Measurements from ENCODE around the gene NIPSNAP2.

Gene NIPSNAP2

GRCh38 chr7:56023500-56023899 is 59.1 kb downstream of the NIPSNAP2 start:
- Histone ChIP-seq H3K79me1 (replicated peaks; ENCODE audit: low read length, poor library complexity, severe bottlenecking) (peaks cover 9% of the 10 kb centered on the region), H2BK5ac (ENCODE audit: low read depth, low read length, poor library complexity, severe bottlenecking) (no peak overlapping the region), H3K36me3 (ENCODE audit: control insufficient read depth in 1 of 2, insufficient read depth in 2 of 2, low read depth in 1 of 2, low read length in 2 of 2) (peaks cover 19 to 30% of the 10 kb centered on the region in 2 experiments), H3K9me3 (ENCODE audit: control insufficient read depth, low read length) (no peaks in the 10 kb centered on the region), H2AFZ (ENCODE audit: low read depth, low read length) (no peak overlapping the region), H4K91ac (ENCODE audit: low read length) (no peak overlapping the region), H3K23ac (ENCODE audit: low read length in 2 of 2) (no peak overlapping the region), H3K4me2 (ENCODE audit: low read length, poor library complexity, severe bottlenecking) (no peak overlapping the region), H4K8ac (ENCODE audit: low read length) (no peak overlapping the region), H3K4me3 (ENCODE audit: insufficient read depth in 1 of 2, low read depth in 1 of 2, low read length in 2 of 2) (no peak overlapping the region), H3K4me1 (ENCODE audit: control insufficient read depth, insufficient read depth, low read depth, low read length) (no peaks in the 10 kb centered on the region), H2BK12ac (ENCODE audit: low read length in 2 of 2) (no peak overlapping the region), H3K14ac (ENCODE audit: low read length in 2 of 2) (no peak overlapping the region), H3K27me3 (ENCODE audit: control insufficient read depth in 1 of 2, insufficient read depth in 1 of 2, low read length in 2 of 2) (no peaks in the 10 kb centered on the region), H2AK5ac (ENCODE audit: low read length, severe bottlenecking) (no peak overlapping the region), H3K9ac (ENCODE audit: low read length) (no peak overlapping the region), H2BK120ac (ENCODE audit: low read depth, low read length) (no peak overlapping the region), H3K18ac (ENCODE audit: low read depth in 1 of 2, low read length in 2 of 2) (no peak overlapping the region), H3K4ac (ENCODE audit: low read depth in 1 of 2, low read length in 2 of 2) (no peak overlapping the region), H3K27ac (ENCODE audit: low read length, poor library complexity, severe bottlenecking) (no peak overlapping the region), H2BK15ac (ENCODE audit: low read depth, poor library complexity, severe bottlenecking) (no peak overlapping the region)
- no peak for DNase-seq

GRCh38 chr7:56026538-56026937 is 62.2 kb downstream of the NIPSNAP2 start:
- no peak overlapping the region for H3K4me3 ChIP-seq (ENCODE audit: insufficient read depth in 1 of 2, low read depth in 1 of 2, low read length in 2 of 2)
- no peak overlapping the region for H3K14ac ChIP-seq (ENCODE audit: low read length in 2 of 2)
- H3K79me1 ChIP-seq (replicated peaks; ENCODE audit: low read length, poor library complexity, severe bottlenecking): peaks cover 12% of the 10 kb centered on the region
- WGBS: 0% methylated on average over 1 of the region's 2 CpGs
- no peak overlapping the region for H3K4me2 ChIP-seq (ENCODE audit: low read length, poor library complexity, severe bottlenecking)
- no peak overlapping the region for H4K8ac ChIP-seq (ENCODE audit: low read length)
- peaks cover 13 to 32% of the 10 kb centered on the region in 2 experiments for H3K36me3 ChIP-seq (ENCODE audit: control insufficient read depth in 1 of 2, insufficient read depth in 2 of 2, low read depth in 1 of 2, low read length in 2 of 2)
- H3K9me3 ChIP-seq (ENCODE audit: control insufficient read depth, low read length): no peaks in the 10 kb centered on the region
- no peak overlapping the region for H2BK5ac ChIP-seq (ENCODE audit: low read depth, low read length, poor library complexity, severe bottlenecking)
- H4K91ac ChIP-seq (ENCODE audit: low read length): no peak overlapping the region
- H3K27ac ChIP-seq (ENCODE audit: low read length, poor library complexity, severe bottlenecking): no peak overlapping the region
- no peak overlapping the region for H2AFZ ChIP-seq (ENCODE audit: low read depth, low read length)
- no peak overlapping the region for H2BK120ac ChIP-seq (ENCODE audit: low read depth, low read length)
- DNase-seq: no peak
- H2BK12ac ChIP-seq (ENCODE audit: low read length in 2 of 2): no peak overlapping the region
- H3K4ac ChIP-seq (ENCODE audit: low read depth in 1 of 2, low read length in 2 of 2): no peak overlapping the region
- H3K23ac ChIP-seq (ENCODE audit: low read length in 2 of 2): no peak overlapping the region
- H3K27me3 ChIP-seq (ENCODE audit: control insufficient read depth in 1 of 2, insufficient read depth in 1 of 2, low read length in 2 of 2): no peaks in the 10 kb centered on the region
- no peak overlapping the region for H3K18ac ChIP-seq (ENCODE audit: low read depth in 1 of 2, low read length in 2 of 2)
- no peak overlapping the region for H2BK15ac ChIP-seq (ENCODE audit: low read depth, poor library complexity, severe bottlenecking)
- no peaks in the 10 kb centered on the region for H3K4me1 ChIP-seq (ENCODE audit: control insufficient read depth, insufficient read depth, low read depth, low read length)
- H2AK5ac ChIP-seq (ENCODE audit: low read length, severe bottlenecking): no peak overlapping the region
- no peak overlapping the region for H3K9ac ChIP-seq (ENCODE audit: low read length)

GRCh38 chr7:56028942-56029630 is 64.7 kb downstream of the NIPSNAP2 start:
- H2AK5ac ChIP-seq (ENCODE audit: low read length, severe bottlenecking): no peak overlapping the region
- H4K8ac ChIP-seq (ENCODE audit: low read length): no peak overlapping the region
- no peak overlapping the region for H3K4ac ChIP-seq (ENCODE audit: low read depth in 1 of 2, low read length in 2 of 2)
- H3K18ac ChIP-seq (ENCODE audit: low read depth in 1 of 2, low read length in 2 of 2): no peak overlapping the region
- H3K9ac ChIP-seq (ENCODE audit: low read length): no peak overlapping the region
- H2BK120ac ChIP-seq (ENCODE audit: low read depth, low read length): no peak overlapping the region
- H2AFZ ChIP-seq (ENCODE audit: low read depth, low read length): no peak overlapping the region
- H3K27ac ChIP-seq (ENCODE audit: low read length, poor library complexity, severe bottlenecking): no peak overlapping the region
- H2BK15ac ChIP-seq (ENCODE audit: low read depth, poor library complexity, severe bottlenecking): no peak overlapping the region
- H3K14ac ChIP-seq (ENCODE audit: low read length in 2 of 2): no peak overlapping the region
- H3K4me1 ChIP-seq (ENCODE audit: control insufficient read depth, insufficient read depth, low read depth, low read length): peaks cover 3% of the 10 kb centered on the region
- H3K79me1 ChIP-seq (replicated peaks; ENCODE audit: low read length, poor library complexity, severe bottlenecking): peaks cover 10% of the 10 kb centered on the region
- H3K9me3 ChIP-seq (ENCODE audit: control insufficient read depth, low read length): no peaks in the 10 kb centered on the region
- no peak overlapping the region for H2BK5ac ChIP-seq (ENCODE audit: low read depth, low read length, poor library complexity, severe bottlenecking)
- DNase-seq: peak; percentile 64
- H3K4me3 ChIP-seq (ENCODE audit: insufficient read depth in 1 of 2, low read depth in 1 of 2, low read length in 2 of 2): no peak overlapping the region
- no peaks in the 10 kb centered on the region for H3K27me3 ChIP-seq (ENCODE audit: control insufficient read depth in 1 of 2, insufficient read depth in 1 of 2, low read length in 2 of 2)
- 65% methylated on average over 7 of the region's 9 CpGs for WGBS
- no peak overlapping the region for H3K23ac ChIP-seq (ENCODE audit: low read length in 2 of 2)
- H4K91ac ChIP-seq (ENCODE audit: low read length): no peak overlapping the region
- H3K4me2 ChIP-seq (ENCODE audit: low read length, poor library complexity, severe bottlenecking): no peak overlapping the region
- no peak overlapping the region for H2BK12ac ChIP-seq (ENCODE audit: low read length in 2 of 2)
- peaks cover 10 to 38% of the 10 kb centered on the region in 2 experiments for H3K36me3 ChIP-seq (ENCODE audit: control insufficient read depth in 1 of 2, insufficient read depth in 2 of 2, low read depth in 1 of 2, low read length in 2 of 2)

- H3K36me3 ChIP-seq (ENCODE audit: control insufficient read depth in 1 of 2, insufficient read depth in 2 of 2, low read depth in 1 of 2, low read length in 2 of 2): peaks cover 10 to 38% of the 10 kb centered on the region in 2 experiments
- no peaks in the 10 kb centered on the region for H3K9me3 ChIP-seq (ENCODE audit: control insufficient read depth, low read length)
- H3K4me2 ChIP-seq (ENCODE audit: low read length, poor library complexity, severe bottlenecking): no peak overlapping the region
- no peak overlapping the region for H2AK5ac ChIP-seq (ENCODE audit: low read length, severe bottlenecking)
- H2BK120ac ChIP-seq (ENCODE audit: low read depth, low read length): no peak overlapping the region
- no peak overlapping the region for H4K91ac ChIP-seq (ENCODE audit: low read length)
- no peak overlapping the region for H3K18ac ChIP-seq (ENCODE audit: low read depth in 1 of 2, low read length in 2 of 2)
- H3K27ac ChIP-seq (ENCODE audit: low read length, poor library complexity, severe bottlenecking): no peak overlapping the region
- no peak overlapping the region for H3K4ac ChIP-seq (ENCODE audit: low read depth in 1 of 2, low read length in 2 of 2)
- peaks cover 11% of the 10 kb centered on the region for H3K79me1 ChIP-seq (replicated peaks; ENCODE audit: low read length, poor library complexity, severe bottlenecking)
- H2BK12ac ChIP-seq (ENCODE audit: low read length in 2 of 2): no peak overlapping the region
- peaks cover 3% of the 10 kb centered on the region for H3K4me1 ChIP-seq (ENCODE audit: control insufficient read depth, insufficient read depth, low read depth, low read length)
- no peak overlapping the region for H3K4me3 ChIP-seq (ENCODE audit: insufficient read depth in 1 of 2, low read depth in 1 of 2, low read length in 2 of 2)
- H3K9ac ChIP-seq (ENCODE audit: low read length): no peak overlapping the region
- H2BK15ac ChIP-seq (ENCODE audit: low read depth, poor library complexity, severe bottlenecking): no peak overlapping the region
- no peak overlapping the region for H2BK5ac ChIP-seq (ENCODE audit: low read depth, low read length, poor library complexity, severe bottlenecking)
- no peaks in the 10 kb centered on the region for H3K27me3 ChIP-seq (ENCODE audit: control insufficient read depth in 1 of 2, insufficient read depth in 1 of 2, low read length in 2 of 2)
- 95% methylated on average over 8 of the region's 8 CpGs for WGBS
- H3K14ac ChIP-seq (ENCODE audit: low read length in 2 of 2): no peak overlapping the region
- no peak overlapping the region for H2AFZ ChIP-seq (ENCODE audit: low read depth, low read length)
- no peak for DNase-seq
- H3K23ac ChIP-seq (ENCODE audit: low read length in 2 of 2): no peak overlapping the region
- H4K8ac ChIP-seq (ENCODE audit: low read length): no peak overlapping the region
Measured at GRCh38 chr7:56030340-56030739, 66.0 kb downstream of the NIPSNAP2 start.

Data from mesenchymal stem cell (in vitro differentiated cells and primary cell).